ENCODE data around the gene DR1. TPM values are rescaled to one million over a fixed set of nuclear protein-coding genes. Genes with fewer than 3 reads are reported as not detected.

Gene DR1
- total RNA-seq, 3 donors from 2014 or later = 45.1 to 50.3 (median 47.4) TPM

Other genes with a start within 250 kb of the DR1 start
- 10 to 100 TPM; 45.1 to 47.6 (median 45.7) TPM for gene TMED5, start 165.5 kb upstream of the DR1 start, total RNA-seq
- gene CCDC18, start 165.2 kb upstream of the DR1 start, total RNA-seq = 1 to 10 TPM; 2.7 to 7.7 (median 3.2) TPM
- 10 to 100 TPM; 32.7 to 49.1 (median 44.4) TPM for gene FNBP1L, start 102.2 kb downstream of the DR1 start, total RNA-seq